GOT3 (cell line): ENCODE results near the gene MVK.
A peak's percentile ranks its signal among the peaks of the same experiment; 100 is the strongest.
"Not testable (repeated sequence)": the region's sequence is repeated elsewhere in the genome, so short reads cannot be mapped to it uniquely, and the experiment has no call there.

Experiments
- DNase-seq: peaks from one replicate; lab custom pipeline; 2025; ENCODE audit warnings: mixed read lengths; lab: John Stamatoyannopoulos, UW

The MVK gene

GRCh38 chr12:109590566-109590965 lies 17.0 kb downstream of the MVK start:
- DNase-seq: no peak

- no peak for DNase-seq
Measured at GRCh38 chr12:109591041-109591440, 17.4 kb downstream of the MVK start.

- DNase-seq: no peak
Measured at GRCh38 chr12:109592195-109592904, 18.8 kb downstream of the MVK start.

GRCh38 chr12:109592905-109593272 lies 19.3 kb downstream of the MVK start:
- no peak for DNase-seq

- no peak for DNase-seq
Measured at GRCh38 chr12:109594556-109595317, 21.1 kb downstream of the MVK start.

GRCh38 chr12:109595321-109595902 lies 21.8 kb downstream of the MVK start:
- DNase-seq: no peak

- no peak for DNase-seq
Measured at GRCh38 chr12:109596418-109597244, 23.0 kb downstream of the MVK start.

- no peak for DNase-seq
Measured at GRCh38 chr12:109597414-109597794, 23.8 kb downstream of the MVK start.

- DNase-seq: peak; percentile 11
Measured at GRCh38 chr12:109597795-109598427, 24.3 kb downstream of the MVK start.

GRCh38 chr12:109598428-109598854 lies 24.8 kb downstream of the MVK start:
- no peak for DNase-seq

GRCh38 chr12:109599087-109599486 lies 25.5 kb downstream of the MVK start:
- DNase-seq: no peak

- DNase-seq: no peak
Measured at GRCh38 chr12:109600481-109600880, 26.9 kb downstream of the MVK start.

GRCh38 chr12:109600995-109601394 lies 27.4 kb downstream of the MVK start:
- DNase-seq: no peak

GRCh38 chr12:109601557-109601956 lies 28.0 kb downstream of the MVK start:
- DNase-seq: no peak

- not testable (repeated sequence) for DNase-seq
Measured at GRCh38 chr12:109602132-109602531, 28.5 kb downstream of the MVK start.

- DNase-seq: no peak
Measured at GRCh38 chr12:109604132-109604585, 30.6 kb downstream of the MVK start.

GRCh38 chr12:109605016-109605415 lies 31.4 kb downstream of the MVK start:
- no peak for DNase-seq

GRCh38 chr12:109605599-109606228 lies 32.1 kb downstream of the MVK start:
- DNase-seq: no peak

GRCh38 chr12:109606320-109607028 lies 32.9 kb downstream of the MVK start:
- DNase-seq: no peak

GRCh38 chr12:109607618-109608017 lies 34.0 kb downstream of the MVK start:
- DNase-seq: no peak

GRCh38 chr12:109608270-109608669 lies 34.7 kb downstream of the MVK start:
- DNase-seq: no peak
